Spleen (tissue), 11 donors: ENCODE results near the gene VIPR1. TPM values are rescaled to one million over a fixed set of nuclear protein-coding genes. Genes with fewer than 3 reads are reported as not detected.

Experiments used
- DNase-seq: peaks from one replicate; pipeline ENCODE4 v3.0.0-alpha.2; 2020
- H3K27ac ChIP-seq, 8 donors: fragments of 200-600 bp; sonication (generic) in 7 of 8; 1 replicate in 4 of 8; 2 replicates in 4 of 8; pipeline versions ENCODE4 v1.5.0 to v1.8.0; 2016 to 2021; ENCODE audit warnings: inconsistent platforms in 4 of 8, mild to moderate bottlenecking in 4 of 8, moderate library complexity in 1 of 8
- H3K27me3 ChIP-seq, 7 donors: fragments of 200-600 bp; sonication (generic) in 6 of 7; replicated peaks in 1 of 7; 1 replicate in 4 of 7; 2 replicates in 3 of 7; pipeline versions ENCODE4 v1.5.0 to v1.8.0; 2016 to 2021; ENCODE audit warnings: inconsistent platforms in 3 of 7, mild to moderate bottlenecking in 1 of 7
- H3K36me3 ChIP-seq, 6 donors: fragments of 200-600 bp; sonication (generic) in 5 of 6; 1 replicate in 4 of 6; 2 replicates in 2 of 6; pipeline versions ENCODE4 v1.5.0 to v1.8.0; 2016 to 2021; ENCODE audit warnings: inconsistent platforms in 2 of 6
- H3K4me1 ChIP-seq, 6 donors: fragments of 200-600 bp; sonication (generic) in 5 of 6; 1 replicate in 3 of 6; 2 replicates in 3 of 6; pipeline versions ENCODE4 v1.5.0 to v1.8.0; 2016 to 2021; ENCODE audit warnings: inconsistent platforms in 3 of 6
- H3K4me3 ChIP-seq, 8 donors: fragments of 200-600 bp; sonication (generic) in 7 of 8; 1 replicate in 4 of 8; 2 replicates in 4 of 8; pipeline versions ENCODE4 v1.5.0 to v1.8.0; 2016 to 2021; ENCODE audit warnings: inconsistent platforms in 4 of 8, mild to moderate bottlenecking in 4 of 8, moderate library complexity in 2 of 8
- H3K9me3 ChIP-seq, 8 donors: fragments of 200-600 bp; sonication (generic) in 7 of 8; 1 replicate in 4 of 8; 2 replicates in 4 of 8; pipeline versions ENCODE4 v1.5.0 to v1.8.0; 2016 to 2021; ENCODE audit warnings: inconsistent platforms in 4 of 8
- CTCF ChIP-seq, 11 experiments: fragments of 200-600 bp in 7 of 11; fragments of 450-650 bp in 4 of 11; sonication (generic) in 4 of 11; IDR thresholded peaks in 8 of 11; conservative IDR thresholded peaks in 3 of 11; 1 replicate in 7 of 11; 2 replicates in 4 of 11; pipeline versions ENCODE4 v1.4.0 to v1.8.0; 2016 to 2021; ENCODE audit warnings: antibody characterized with exemption in 11 of 11, inconsistent platforms in 4 of 11, mild to moderate bottlenecking in 1 of 11
- POLR2A ChIP-seq, 3 donors: fragments of 450-650 bp; IDR thresholded peaks; one replicate each; pipeline ENCODE4 v1.5.1; 2017; ENCODE audit warnings: antibody characterized with exemption in 3 of 3, mild to moderate bottlenecking in 1 of 3
- POLR2AphosphoS5 ChIP-seq, 3 donors: sonication (generic); formaldehyde crosslinking; IDR thresholded peaks; one replicate each; pipeline ENCODE4 v1.5.1; 2017; ENCODE audit warnings: antibody characterized with exemption in 3 of 3
- WGBS, 5 donors: extraction: QIAGEN DNeasy Blood & Tissue Kit in 3 of 5; methylation state at CpG; one replicate each; pipeline versions ENCODE4 v1.1.5 to v1.1.7; 2013 to 2018; 5-methylcytosine and 5-hydroxymethylcytosine counted together
- intact Hi-C: fragments of 100-400 bp; cut with DNase I; formaldehyde crosslinking; loops from one replicate; pipeline ENCODE4 v1.15.0; 2023; ENCODE audit warnings: low total_unique reads
- polyA plus RNA-seq, 3 donors: library from polyadenylated mRNA; stranded (reverse); fragments of 200-250 nt; gene quantifications; one replicate each; pipeline ENCODE4 v1.2.1, GENCODE V29; 2013
- total RNA-seq, 7 donors: library from RNA; depleted of rRNA in 3 of 7; stranded (reverse); fragments of >200 nt in 3 of 7; fragmentation: NEBNext Ultra II Directional in 4 of 7; extraction: Animal tissue kit (Norgen Biotek cat#: 25700) in 4 of 7; gene quantifications; one replicate each; pipeline versions ENCODE4 v1.1.0 to v1.2.1, GENCODE V29; 2016 to 2021
- donor health status: healthy with polysubstance abuse.
- donor health status: DM: no; HTN: no; CAD: no; lungs with moderate emphysema.
- donor health status: DM: no; HTN: no; CAD: no.
- donor health status: Bipolar disorder and iron deficiency.
- donor health status: healthy.
- donor health status: DM: no; HTN: no; CAD: no.
- donor health status: DM: yes; HTN: yes; CAD: no.

Gene VIPR1
- total and polyA plus RNA-seq, 10 donors = 2.0 to 16.3 (median 10.3) TPM

GRCh38 chr3:42530073-42530472 lies 27.6 kb downstream of the VIPR1 start:
- intact Hi-C loops = no loop called here
- DNase-seq = no peak
- peak overlapping the region in 4 of 8 donors; percentile 60 to 80 (median 72) for H3K27ac ChIP-seq
- H3K9me3 ChIP-seq = no peaks in the 10 kb centered on the region
- no peak overlapping the region for H3K4me3 ChIP-seq
- TF ChIP-seq POLR2AphosphoS5 (IDR thresholded peaks at IDR 0.05) = no peak
- no peak for TF ChIP-seq POLR2A (IDR thresholded peaks at IDR 0.05)
- TF ChIP-seq CTCF (IDR thresholded peaks at IDR 0.05 in 8 of 11, conservative IDR thresholded peaks at IDR 0.05 in 3 of 11) = no peak
- H3K36me3 ChIP-seq = no peaks in the 10 kb centered on the region
- H3K4me1 ChIP-seq = peaks cover 4 to 88% (median 58%) of the 10 kb centered on the region in 6 donors
- H3K27me3 ChIP-seq = no peaks in the 10 kb centered on the region

GRCh38 chr3:42531470-42531869 lies 29.0 kb downstream of the VIPR1 start:
- Histone ChIP-seq H3K27ac (no peak overlapping the region), H3K4me1 (peaks cover 4 to 80% (median 45%) of the 10 kb centered on the region in 6 donors), H3K36me3 (no peaks in the 10 kb centered on the region), H3K9me3 (no peaks in the 10 kb centered on the region), H3K4me3 (no peak overlapping the region), H3K27me3 (no peaks in the 10 kb centered on the region)
- TF ChIP-seq POLR2A (IDR thresholded peaks at IDR 0.05) (no peak), CTCF (IDR thresholded peaks at IDR 0.05 in 8 of 11, conservative IDR thresholded peaks at IDR 0.05 in 3 of 11) (no peak), POLR2AphosphoS5 (IDR thresholded peaks at IDR 0.05) (no peak)
- no peak for DNase-seq
- intact Hi-C loops = no loop called here
- WGBS, 5 donors = 90 to 95% (median 92%) methylated on average over 5 to 6 of the region's 6 CpGs

GRCh38 chr3:42532229-42532628 lies 29.8 kb downstream of the VIPR1 start:
- intact Hi-C loops = no loop called here
- peaks cover 4 to 75% (median 39%) of the 10 kb centered on the region in 6 donors for H3K4me1 ChIP-seq
- no peak for TF ChIP-seq CTCF (IDR thresholded peaks at IDR 0.05 in 8 of 11, conservative IDR thresholded peaks at IDR 0.05 in 3 of 11)
- TF ChIP-seq POLR2AphosphoS5 (IDR thresholded peaks at IDR 0.05) = no peak
- TF ChIP-seq POLR2A (IDR thresholded peaks at IDR 0.05) = no peak
- no peaks in the 10 kb centered on the region for H3K27me3 ChIP-seq
- 89 to 97% (median 90%) methylated on average over 4 of the region's 4 CpGs for WGBS, 5 donors
- no peak for DNase-seq
- H3K36me3 ChIP-seq = no peaks in the 10 kb centered on the region
- no peak overlapping the region for H3K4me3 ChIP-seq
- H3K9me3 ChIP-seq = no peaks in the 10 kb centered on the region
- no peak overlapping the region for H3K27ac ChIP-seq

- Histone ChIP-seq H3K27ac (no peak overlapping the region), H3K9me3 (no peaks in the 10 kb centered on the region), H3K36me3 (no peaks in the 10 kb centered on the region), H3K4me3 (no peak overlapping the region), H3K4me1 (peaks cover 4 to 64% (median 30%) of the 10 kb centered on the region in 6 donors), H3K27me3 (no peaks in the 10 kb centered on the region)
- TF ChIP-seq CTCF (IDR thresholded peaks at IDR 0.05 in 8 of 11, conservative IDR thresholded peaks at IDR 0.05 in 3 of 11) = no peak
- TF ChIP-seq POLR2A (IDR thresholded peaks at IDR 0.05) = no peak
- no peak for TF ChIP-seq POLR2AphosphoS5 (IDR thresholded peaks at IDR 0.05)
- no peak for DNase-seq
- intact Hi-C loops = no loop called here
- 60 to 80% (median 76%) methylated on average over 6 to 7 of the region's 7 CpGs for WGBS, 5 donors
Observed at GRCh38 chr3:42533161-42533897, 30.9 kb downstream of the VIPR1 start.
